Fibroblast of mammary gland (primary cell): ENCODE data around the gene RPL27.
A peak's percentile ranks its signal among the peaks of the same experiment; 100 is the strongest.
"Not testable (repeated sequence)": the region's sequence is repeated elsewhere in the genome, so short reads cannot be mapped to it uniquely, and the experiment has no call there.

Experiments used
- DNase-seq: peaks from one replicate; pipeline ENCODE4 v3.0.0-alpha.2; 2010; ENCODE audit warnings: low read depth
- H3K4me3 ChIP-seq: 2 replicates; pipeline ENCODE4 v1.5.1; 2011; ENCODE audit warnings: low read depth, mild to moderate bottlenecking, low read length, moderate library complexity; ENCODE audit not compliant: control insufficient read depth
- TF ChIP-seq, protein P1 (sequence below): conservative IDR thresholded peaks from 2 replicates; pipeline ENCODE4 v1.5.1; 2011; ENCODE audit warnings: low read depth, low read length, inconsistent platforms; ENCODE audit not compliant: control insufficient read depth, insufficient read depth

Gene RPL27

DNA sequence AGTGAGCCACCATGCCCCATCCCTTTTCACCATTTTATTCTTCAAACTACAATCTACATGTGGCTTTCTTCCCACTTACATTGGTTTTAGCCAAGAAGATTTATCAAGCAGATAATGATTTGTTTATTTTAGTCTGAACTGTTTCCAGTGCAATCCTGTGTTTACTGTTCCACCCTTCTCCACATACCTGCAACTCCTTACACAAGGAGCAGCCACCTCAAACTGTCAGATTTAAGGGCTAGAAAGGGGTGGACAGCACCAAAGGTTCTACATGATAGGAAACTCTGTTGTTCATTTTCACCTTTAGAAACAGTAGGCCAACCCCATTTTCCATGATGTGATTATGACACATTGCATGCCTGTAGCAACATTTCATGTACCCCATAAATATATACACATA, 16.0 kb upstream of the RPL27 start:
- H3K4me3 ChIP-seq: no peak overlapping the region
- TF ChIP-seq, protein P1, sequence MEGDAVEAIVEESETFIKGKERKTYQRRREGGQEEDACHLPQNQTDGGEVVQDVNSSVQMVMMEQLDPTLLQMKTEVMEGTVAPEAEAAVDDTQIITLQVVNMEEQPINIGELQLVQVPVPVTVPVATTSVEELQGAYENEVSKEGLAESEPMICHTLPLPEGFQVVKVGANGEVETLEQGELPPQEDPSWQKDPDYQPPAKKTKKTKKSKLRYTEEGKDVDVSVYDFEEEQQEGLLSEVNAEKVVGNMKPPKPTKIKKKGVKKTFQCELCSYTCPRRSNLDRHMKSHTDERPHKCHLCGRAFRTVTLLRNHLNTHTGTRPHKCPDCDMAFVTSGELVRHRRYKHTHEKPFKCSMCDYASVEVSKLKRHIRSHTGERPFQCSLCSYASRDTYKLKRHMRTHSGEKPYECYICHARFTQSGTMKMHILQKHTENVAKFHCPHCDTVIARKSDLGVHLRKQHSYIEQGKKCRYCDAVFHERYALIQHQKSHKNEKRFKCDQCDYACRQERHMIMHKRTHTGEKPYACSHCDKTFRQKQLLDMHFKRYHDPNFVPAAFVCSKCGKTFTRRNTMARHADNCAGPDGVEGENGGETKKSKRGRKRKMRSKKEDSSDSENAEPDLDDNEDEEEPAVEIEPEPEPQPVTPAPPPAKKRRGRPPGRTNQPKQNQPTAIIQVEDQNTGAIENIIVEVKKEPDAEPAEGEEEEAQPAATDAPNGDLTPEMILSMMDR: no peak
- no peak for DNase-seq

DNA sequence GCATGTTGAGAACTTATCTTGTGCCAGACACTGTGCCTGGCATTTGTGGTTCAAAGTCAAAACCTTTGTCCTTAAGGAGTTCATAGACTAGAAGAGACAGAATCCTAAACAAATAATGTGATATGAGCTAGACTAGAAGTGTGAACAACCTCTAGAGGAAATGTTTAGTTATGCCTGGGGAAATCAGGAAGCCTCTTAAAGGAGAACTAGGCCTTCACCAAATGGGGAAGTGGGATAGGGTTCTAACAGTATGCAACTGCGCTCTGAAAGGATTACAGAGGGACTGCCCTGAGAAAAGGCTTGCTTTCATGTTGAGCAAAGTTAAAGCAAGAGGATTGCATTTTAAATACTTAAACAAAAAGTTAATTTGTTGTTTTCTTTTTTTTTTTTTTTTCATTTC, 13.0 kb upstream of the RPL27 start:
- TF ChIP-seq, protein P1: no peak
- DNase-seq: no peak
- no peak overlapping the region for H3K4me3 ChIP-seq

DNA sequence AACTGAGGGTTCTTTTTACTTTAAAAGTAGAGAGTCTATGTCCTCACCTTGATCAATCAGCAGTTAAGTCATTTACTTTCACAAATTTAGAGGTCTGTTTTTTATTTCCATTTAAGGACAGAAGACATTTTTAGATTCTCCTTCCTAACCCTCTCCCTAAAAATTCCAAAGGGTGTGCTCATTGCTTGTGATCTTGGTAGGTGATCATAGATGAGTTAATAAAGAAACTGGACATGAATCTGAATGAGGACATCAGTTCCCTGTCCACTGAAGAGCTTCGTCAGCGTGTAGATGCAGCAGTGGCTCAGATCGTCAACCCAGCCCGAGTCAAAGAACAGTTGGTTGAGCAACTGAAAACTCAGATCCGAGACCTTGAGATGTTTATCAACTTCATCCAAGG, 9.1 kb upstream of the RPL27 start:
- TF ChIP-seq, protein P1: no peak
- H3K4me3 ChIP-seq: no peak overlapping the region
- no peak for DNase-seq

DNA sequence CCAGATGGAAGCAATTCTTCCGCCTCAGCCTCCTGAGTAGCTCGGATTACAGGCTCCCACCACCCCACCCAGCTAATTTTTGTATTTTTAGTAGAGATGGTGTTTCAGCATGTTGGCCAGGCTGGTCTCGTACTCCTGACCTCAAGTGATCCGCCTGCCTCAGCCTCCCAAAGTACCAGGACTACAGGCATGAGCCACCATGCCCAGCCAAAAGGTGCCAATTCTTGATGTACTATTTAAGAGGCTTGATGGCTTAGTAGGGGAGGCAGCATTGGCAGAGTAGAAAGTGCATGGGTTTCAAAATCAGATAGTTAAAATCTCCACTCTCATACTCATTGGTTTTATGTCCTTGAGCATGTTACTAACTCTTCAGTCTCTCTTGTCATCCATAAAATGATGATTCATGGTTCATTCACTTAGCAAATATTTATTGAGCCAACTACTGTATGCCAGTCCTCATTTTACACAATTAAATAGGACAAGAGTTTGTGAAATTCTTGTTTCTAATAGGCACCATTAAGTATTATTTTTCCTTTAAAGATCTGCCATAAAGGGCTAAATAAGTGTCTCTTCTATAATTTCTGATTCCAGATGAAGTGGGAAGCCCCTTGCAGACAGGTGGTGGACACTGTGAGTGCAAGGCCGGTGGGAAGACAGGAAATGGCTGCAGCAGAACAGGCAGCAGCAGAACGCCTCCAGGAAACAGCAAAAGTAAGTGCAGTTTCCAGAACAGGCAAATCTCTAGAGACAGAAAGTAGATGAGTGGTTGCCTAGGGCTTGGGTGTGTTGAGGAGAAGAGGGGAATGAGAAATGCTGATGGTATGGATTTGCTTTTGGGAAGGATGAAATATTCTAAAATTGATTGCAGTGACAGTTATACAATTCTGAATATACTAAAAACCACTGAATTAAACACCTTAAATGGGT, 8.2 kb upstream of the RPL27 start:
- peak; percentile 67 for DNase-seq
- no peak overlapping the region for H3K4me3 ChIP-seq
- TF ChIP-seq, protein P1: no peak

DNA sequence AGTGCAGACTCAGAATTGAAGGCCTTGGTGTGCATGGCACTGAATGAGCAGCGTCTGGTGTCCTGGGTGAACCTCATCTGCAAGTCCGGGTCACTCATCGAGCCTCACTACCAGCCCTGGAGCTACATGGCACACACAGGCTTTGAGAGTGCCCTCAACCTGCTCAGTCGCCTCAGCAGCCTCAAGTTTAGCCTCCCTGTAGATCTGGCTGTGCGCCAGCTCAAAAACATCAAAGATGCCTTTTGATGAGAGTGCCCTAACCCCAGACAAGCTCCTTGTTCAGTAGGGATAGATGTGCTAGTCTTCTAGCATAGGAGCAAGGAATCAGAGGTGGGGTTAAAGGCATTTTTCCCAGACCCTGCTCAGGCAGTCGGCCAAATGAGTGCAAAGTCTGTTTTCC, 6.7 kb upstream of the RPL27 start:
- no peak overlapping the region for H3K4me3 ChIP-seq
- TF ChIP-seq, protein P1: no peak
- no peak for DNase-seq

DNA sequence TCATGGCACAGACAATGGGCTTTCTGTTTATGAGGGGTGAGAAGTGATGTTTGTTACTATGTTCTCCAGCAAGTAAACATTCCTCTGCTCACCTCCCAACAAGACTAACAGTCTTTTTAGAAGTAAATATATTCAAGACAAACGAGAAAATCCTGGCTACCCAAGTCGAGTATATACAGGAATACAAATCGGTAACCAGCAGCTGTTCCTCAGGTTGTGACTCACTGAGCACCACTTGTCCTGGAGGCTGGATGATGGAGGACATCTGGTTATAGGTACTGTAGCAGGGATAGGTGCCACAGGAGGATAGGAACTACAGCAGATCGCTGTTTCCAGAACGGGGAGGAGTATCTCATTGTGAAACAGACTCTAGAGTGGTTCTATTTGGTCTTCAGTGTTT, 5.3 kb upstream of the RPL27 start:
- no peak overlapping the region for H3K4me3 ChIP-seq
- no peak for DNase-seq
- TF ChIP-seq, protein P1: no peak

DNA sequence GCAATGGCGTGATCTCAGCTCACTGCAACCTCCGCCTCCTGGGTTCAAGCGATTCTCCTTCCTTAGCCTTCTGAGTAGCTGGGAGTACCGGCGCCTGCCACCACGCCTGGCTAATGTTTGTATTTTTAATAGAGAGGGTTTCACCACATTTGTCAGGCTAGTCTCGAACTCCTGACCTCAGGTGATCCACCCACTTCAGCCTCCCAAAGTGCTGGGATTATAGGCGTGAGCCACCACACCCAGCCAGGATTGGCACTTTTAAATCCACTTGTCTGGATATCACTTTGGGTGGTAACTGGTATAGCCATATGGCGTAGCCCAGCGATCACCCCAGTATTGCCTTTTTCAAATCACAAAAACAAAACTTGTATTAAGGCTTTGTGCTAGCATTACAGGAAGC, 4.3 kb upstream of the RPL27 start:
- H3K4me3 ChIP-seq, DNase-seq: not testable (repeated sequence)
